CD4-positive, alpha-beta T cell treated with Interleukin-12 subunit alpha and Interleukin-12 subunit beta, for 1 hour (primary cell): ENCODE results near the gene DUOXA2.
"Not testable (repeated sequence)": the region's sequence is repeated elsewhere in the genome, so short reads cannot be mapped to it uniquely, and the experiment has no call there.

Experiments
- DNase-seq: peaks from one replicate; pipeline ENCODE4 v3.0.0-alpha.2; 2020

Gene DUOXA2

DNA sequence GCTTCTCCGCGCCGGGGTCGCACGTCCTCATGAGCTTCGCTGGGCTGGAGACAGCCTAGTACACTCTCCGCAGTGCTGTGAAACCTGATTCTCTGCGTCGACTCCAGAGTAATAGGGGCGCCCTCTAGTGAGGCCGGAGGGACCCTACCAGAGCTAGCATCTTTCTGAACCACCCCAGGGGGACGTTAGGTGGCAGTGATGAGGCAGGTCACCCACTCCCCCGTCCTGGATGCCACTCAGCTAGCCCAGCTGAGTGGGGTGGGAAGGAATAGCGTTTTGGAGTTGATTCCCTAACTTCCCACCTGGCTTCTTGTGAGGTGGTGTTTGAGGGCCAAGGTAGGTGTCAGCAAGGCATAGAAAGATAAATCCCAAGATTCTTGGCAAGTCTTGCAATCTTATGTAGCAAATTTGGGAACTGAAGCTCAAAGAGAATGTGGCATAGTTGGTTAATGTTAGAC is 4.0 kb downstream of the DUOXA2 start:
- peak; percentile 83 for DNase-seq

DNA sequence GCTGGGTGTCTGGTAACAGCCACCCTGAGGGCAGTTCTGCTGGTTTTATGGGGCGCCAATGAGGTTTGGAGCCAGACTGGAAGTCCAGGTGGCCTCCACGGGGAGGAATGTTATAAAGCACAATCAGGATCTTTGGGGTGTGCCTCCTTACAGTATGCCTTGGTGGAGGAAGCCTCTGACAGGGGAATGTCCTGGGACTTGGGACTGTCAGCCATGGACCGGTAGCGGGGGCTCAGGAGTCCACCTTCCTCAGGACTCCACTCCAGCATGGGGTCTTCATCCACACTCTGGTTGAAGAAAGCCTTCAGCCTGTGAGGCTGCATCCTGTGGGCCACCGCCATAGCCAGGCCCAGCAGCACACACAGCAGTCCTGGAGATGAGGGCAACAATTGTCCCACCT is 4.9 kb downstream of the DUOXA2 start:
- no peak for DNase-seq

- DNase-seq = no peak
Measured at GRCh38 chr15:45120081-45120972, 6.2 kb downstream of the DUOXA2 start.

GRCh38 chr15:45121020-45121419 is 6.9 kb downstream of the DUOXA2 start:
- no peak for DNase-seq

DNA sequence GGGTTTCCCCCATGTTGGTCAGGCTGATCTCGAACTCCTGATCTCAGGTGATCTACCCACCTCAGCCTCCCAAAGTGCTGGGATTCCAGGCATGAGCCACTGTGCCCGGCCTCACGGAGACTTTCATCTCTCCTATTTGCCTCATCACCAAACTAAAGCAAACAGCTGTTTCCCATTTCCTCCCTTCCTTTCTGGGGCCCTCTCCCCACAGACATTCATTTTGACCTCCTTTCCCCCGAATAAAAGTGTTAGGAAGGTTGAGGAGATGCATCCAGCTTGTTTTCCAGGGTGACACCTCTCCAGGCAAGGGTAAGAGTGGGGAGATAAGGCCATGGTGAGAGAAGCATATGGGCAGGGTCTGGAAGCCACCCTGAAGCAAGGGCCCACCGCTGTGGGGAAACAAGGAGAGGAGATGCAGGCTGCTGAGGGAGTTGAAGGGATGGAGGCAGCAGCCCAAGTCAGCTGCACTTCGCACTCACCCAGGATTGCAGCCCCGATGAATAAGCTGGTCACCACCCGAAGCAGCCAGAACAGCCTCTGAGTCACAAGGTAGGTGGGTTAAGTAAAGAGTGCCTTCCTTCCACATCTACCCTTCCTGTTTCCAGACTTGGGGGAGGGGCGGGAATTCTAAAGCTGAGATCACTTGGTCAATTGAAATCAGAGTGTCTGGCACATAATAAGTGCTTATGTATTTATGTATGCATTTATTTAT is 7.7 kb downstream of the DUOXA2 start:
- DNase-seq = no peak

- DNase-seq = no peak
Measured at GRCh38 chr15:45122719-45123118, 8.6 kb downstream of the DUOXA2 start.

GRCh38 chr15:45123397-45123796 is 9.3 kb downstream of the DUOXA2 start:
- no peak for DNase-seq

GRCh38 chr15:45126535-45127158 is 12.5 kb downstream of the DUOXA2 start:
- DNase-seq = peak; percentile 65

- no peak for DNase-seq
Measured at GRCh38 chr15:45128971-45129639, 15.0 kb downstream of the DUOXA2 start.

DNA sequence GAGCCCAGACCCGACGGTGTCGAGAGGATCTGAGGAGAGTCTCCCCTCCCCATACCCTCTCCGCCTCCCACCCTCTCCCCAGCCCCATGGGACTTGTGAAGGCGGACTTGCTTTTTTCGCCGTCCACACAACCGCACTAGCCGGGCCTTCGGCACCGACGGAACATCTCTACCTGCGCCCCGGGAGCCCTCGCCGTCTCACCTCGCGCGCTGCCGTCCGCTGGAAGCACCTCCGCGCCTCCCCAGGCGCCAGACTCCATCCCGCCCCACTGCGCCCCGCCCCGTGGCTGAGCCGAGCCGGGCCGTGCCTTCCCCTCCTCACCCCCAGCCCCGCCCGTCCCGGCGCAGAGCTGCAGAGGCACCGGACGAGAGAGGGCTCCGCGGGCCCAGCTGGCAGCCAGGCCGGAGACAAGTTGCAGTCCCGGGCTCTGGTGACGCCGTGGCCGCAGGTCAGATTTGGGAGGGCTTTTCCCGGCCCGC is 15.6 kb downstream of the DUOXA2 start, which contains the start of the genes DUOX1 and DUOXA1:
Gene DUOX1 (plus strand): TSS at position 344 of the 479 bp plus-strand sequence. CDS start 1,973 bp downstream, outside the sequence.
Gene DUOXA1 (minus strand): TSS at position 229 of the 479 bp plus-strand sequence. CDS start 6,865 bp downstream, outside the sequence.
- DNase-seq = no peak

- DNase-seq = no peak
Measured at GRCh38 chr15:45130291-45131000, 16.3 kb downstream of the DUOXA2 start.

DNA sequence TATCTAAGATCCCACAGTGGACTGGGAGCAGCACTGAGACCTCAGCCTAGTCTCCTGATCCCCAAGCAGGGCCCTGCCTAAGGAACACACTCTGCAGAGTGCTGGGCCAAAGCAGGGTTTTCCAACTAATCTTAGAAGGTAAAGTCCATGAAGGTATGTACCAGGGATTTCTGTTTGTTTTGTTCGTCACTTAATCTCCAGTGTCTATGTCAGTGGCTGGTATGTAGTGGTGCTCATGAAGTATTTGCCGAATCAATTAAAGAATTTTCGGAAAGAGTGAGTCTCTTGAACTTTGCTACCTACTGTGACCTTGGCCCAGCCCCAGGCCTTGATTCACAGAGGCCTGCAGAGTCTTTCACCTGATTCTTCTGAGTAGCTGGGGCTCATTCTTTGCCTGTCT is 17.4 kb downstream of the DUOXA2 start:
- no peak for DNase-seq

DNA sequence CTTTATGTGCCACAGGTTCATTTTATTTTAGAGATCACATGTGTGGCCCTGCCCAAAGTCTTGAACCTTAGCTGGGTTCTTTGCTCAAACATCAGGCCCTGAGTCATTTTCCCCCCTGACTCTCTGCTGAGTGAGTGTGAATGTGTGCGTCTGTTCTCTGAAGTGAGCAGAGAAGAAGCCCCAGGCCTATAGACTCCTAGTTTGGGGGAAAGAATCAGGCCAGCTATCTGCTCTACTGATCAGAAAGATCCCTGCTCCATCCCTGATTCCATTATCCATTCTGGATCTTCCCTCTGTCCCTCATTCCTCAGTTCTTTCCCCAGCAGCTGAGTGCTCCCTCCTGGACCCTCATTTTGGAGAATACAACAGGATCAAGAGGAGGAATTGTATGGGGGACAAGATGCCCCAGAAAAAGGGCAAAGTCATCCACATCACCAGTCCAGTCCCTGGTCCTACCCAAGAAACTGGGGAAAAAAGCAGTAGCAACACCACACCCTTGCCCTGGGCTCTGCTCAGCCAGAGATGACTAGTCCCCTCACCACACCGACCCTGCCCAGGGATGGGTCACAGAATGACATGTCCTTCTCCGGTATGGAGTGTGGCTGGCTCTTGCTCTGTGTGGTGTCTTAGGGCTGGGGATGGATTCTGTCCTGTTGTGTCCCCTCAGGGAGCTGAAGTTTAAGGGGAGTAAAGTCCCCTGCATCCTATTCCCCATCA is 18.9 kb downstream of the DUOXA2 start:
- DNase-seq = no peak

DNA sequence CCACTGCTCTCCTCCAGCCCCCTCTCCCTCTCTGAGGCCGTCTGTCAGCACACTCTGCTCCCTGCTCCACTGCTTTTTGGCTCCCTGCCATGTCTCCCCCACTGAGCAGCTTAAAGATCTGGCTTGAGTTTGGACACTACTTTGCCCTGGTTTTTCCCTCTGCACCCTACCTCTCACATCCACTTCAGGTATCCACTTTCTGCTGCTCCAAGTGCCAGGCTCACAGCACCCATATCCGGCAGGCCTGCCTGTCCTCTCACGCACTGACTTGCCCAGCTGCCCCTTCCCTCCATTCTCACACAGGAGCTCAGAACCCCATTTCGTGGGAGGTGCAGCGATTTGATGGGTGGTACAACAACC is 19.4 kb downstream of the DUOXA2 start:
- DNase-seq = no peak

DNA sequence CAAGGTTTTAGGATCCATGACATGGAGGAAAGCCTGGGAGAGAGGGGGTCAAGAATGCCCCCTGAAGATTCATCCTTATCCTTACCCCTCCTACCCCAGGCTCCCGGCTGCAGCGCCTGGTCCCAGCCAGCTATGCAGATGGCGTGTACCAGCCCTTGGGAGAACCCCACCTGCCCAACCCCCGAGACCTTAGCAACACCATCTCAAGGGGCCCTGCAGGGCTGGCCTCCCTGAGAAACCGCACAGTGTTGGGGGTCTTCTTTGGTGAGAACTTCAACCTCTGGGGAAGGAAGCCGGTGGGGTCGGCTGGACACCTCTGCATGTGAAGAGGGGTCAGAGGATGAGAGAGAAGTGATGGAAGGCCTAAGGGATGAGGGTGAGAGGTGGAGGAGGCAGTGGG is 19.9 kb downstream of the DUOXA2 start:
- DNase-seq = no peak

DNA sequence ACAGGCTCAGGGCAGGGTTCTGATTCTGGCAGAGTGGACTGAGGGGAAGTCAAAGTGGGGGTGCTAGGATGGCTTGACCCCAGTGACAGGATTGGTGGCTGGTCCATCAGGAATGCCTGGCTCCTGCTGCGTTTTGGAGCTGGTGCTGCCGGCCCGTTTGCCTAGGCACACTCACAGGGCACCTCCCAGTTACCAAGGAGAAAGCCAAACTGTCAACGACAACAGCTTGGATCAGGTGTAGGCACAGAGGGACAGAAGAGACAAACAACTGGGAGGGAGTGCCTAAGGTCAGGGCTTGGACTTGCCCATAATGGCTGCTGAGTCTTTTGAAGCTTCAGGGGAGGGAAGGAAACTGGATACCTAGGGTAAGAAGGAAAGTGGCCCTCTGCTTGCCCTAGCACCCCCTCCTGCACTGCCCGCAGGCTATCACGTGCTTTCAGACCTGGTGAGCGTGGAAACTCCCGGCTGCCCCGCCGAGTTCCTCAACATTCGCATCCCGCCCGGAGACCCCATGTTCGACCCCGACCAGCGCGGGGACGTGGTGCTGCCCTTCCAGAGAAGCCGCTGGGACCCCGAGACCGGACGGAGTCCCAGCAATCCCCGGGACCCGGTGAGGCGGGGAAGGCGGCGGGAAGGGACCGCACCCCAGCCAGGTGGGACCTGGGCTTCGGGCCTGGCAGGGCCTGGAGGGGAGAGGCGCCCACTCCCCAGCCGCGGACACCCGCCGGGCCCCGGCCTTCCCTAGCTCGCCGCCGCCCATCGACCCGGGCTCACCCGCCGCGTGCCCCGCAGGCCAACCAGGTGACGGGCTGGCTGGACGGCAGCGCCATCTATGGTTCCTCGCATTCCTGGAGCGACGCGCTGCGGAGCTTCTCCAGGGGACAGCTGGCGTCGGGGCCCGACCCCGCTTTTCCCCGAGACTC is 20.8 kb downstream of the DUOXA2 start:
- DNase-seq = no peak

- DNase-seq = not testable (repeated sequence)
Measured at GRCh38 chr15:45135705-45136377, 21.7 kb downstream of the DUOXA2 start.

GRCh38 chr15:45136378-45136764 is 22.2 kb downstream of the DUOXA2 start:
- no peak for DNase-seq

DNA sequence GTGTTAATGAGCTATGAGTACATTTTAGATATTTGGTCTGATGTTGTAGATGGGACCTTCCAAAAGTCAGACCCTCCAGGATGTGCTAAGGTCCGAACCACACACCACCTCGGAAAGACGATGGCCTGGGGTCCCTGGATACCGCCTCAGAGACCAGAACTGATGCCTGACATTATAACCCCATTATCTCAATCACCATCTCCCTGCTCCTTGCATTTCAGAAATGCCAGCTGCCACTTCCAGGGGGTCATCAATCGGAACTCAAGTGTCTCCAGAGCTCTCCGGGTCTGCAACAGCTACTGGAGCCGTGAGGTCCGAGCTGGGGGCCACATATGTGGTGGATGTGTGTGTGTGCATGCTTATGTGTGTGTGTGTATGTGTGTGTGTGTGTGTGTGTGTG is 23.6 kb downstream of the DUOXA2 start:
- DNase-seq = no peak
